MV-4-11 (cell line): ENCODE results near the gene CXCL9.
"Not testable (repeated sequence)": the region's sequence is repeated elsewhere in the genome, so short reads cannot be mapped to it uniquely, and the experiment has no call there.

ENCODE experiments used
- DNase-seq: peaks from one replicate; lab custom pipeline; 2025; lab: John Stamatoyannopoulos, UW

The CXCL9 gene

GRCh38 chr4:76007089-76007862 lies at the start of gene CXCL9:
TSS of gene CXCL9 (minus strand) at chr4:76007509. CDS start at chr4:76007449, 60 bp downstream.
- DNase-seq: no peak

GRCh38 chr4:76055421-76055820 lies 48.1 kb upstream of the CXCL9 start:
- DNase-seq: no peak

GRCh38 chr4:76055016-76055415 lies 47.7 kb upstream of the CXCL9 start:
- no peak for DNase-seq

GRCh38 chr4:76053730-76054129 lies 46.4 kb upstream of the CXCL9 start:
- DNase-seq: peak; percentile 8

GRCh38 chr4:76050560-76051050 lies 43.3 kb upstream of the CXCL9 start:
- not testable (repeated sequence) for DNase-seq

GRCh38 chr4:76049860-76050416 lies 42.6 kb upstream of the CXCL9 start:
- not testable (repeated sequence) for DNase-seq

GRCh38 chr4:76044686-76045085 lies 37.4 kb upstream of the CXCL9 start:
- not testable (repeated sequence) for DNase-seq

- DNase-seq: not testable (repeated sequence)
Observed at GRCh38 chr4:76043306-76043705, 36.0 kb upstream of the CXCL9 start.

GRCh38 chr4:76042241-76042998 lies 35.1 kb upstream of the CXCL9 start:
- DNase-seq: not testable (repeated sequence)

- no peak for DNase-seq
Observed at GRCh38 chr4:76036855-76037254, 29.5 kb upstream of the CXCL9 start.

- no peak for DNase-seq
Observed at GRCh38 chr4:76035799-76036380, 28.6 kb upstream of the CXCL9 start, which contains the start of gene CXCL11. TSS of gene CXCL11 (minus strand) at chr4:76036070. CDS start at chr4:76035987, 83 bp downstream.

- DNase-seq: peak; percentile 88
Observed at GRCh38 chr4:76035141-76035540, 27.8 kb upstream of the CXCL9 start.

- peak; percentile 28 for DNase-seq
Observed at GRCh38 chr4:76029300-76029699, 22.0 kb upstream of the CXCL9 start.

GRCh38 chr4:76028350-76028765 lies 21.0 kb upstream of the CXCL9 start:
- DNase-seq: peak; percentile 76

- DNase-seq: peak; percentile 61
Observed at GRCh38 chr4:76024065-76024464, 16.8 kb upstream of the CXCL9 start.

GRCh38 chr4:76023389-76023788 lies 16.1 kb upstream of the CXCL9 start, which contains the start of gene CXCL10:
TSS of gene CXCL10 (minus strand) at chr4:76023497. CDS start at chr4:76023431, 66 bp downstream.
- no peak for DNase-seq

GRCh38 chr4:76022677-76023076 lies 15.4 kb upstream of the CXCL9 start:
- DNase-seq: no peak

GRCh38 chr4:76022031-76022430 lies 14.7 kb upstream of the CXCL9 start:
- peak; percentile 20 for DNase-seq

GRCh38 chr4:76017056-76017686 lies 9.9 kb upstream of the CXCL9 start:
- no peak for DNase-seq

- no peak for DNase-seq
Observed at GRCh38 chr4:76016393-76016792, 9.1 kb upstream of the CXCL9 start.

GRCh38 chr4:76013540-76013939 lies 6.2 kb upstream of the CXCL9 start:
- DNase-seq: no peak

GRCh38 chr4:76012388-76012801 lies 5.1 kb upstream of the CXCL9 start:
- no peak for DNase-seq
